NCI-H345 treated with DMSO at 0.1 percent for 48 hours (cell line): Measurements from ENCODE around the gene NCOA1.

Experiments used
- DNase-seq: peaks from one replicate; lab custom pipeline; 2025; ENCODE audit not compliant: unreplicated experiment; lab: John Stamatoyannopoulos, UW

The NCOA1 gene

DNA sequence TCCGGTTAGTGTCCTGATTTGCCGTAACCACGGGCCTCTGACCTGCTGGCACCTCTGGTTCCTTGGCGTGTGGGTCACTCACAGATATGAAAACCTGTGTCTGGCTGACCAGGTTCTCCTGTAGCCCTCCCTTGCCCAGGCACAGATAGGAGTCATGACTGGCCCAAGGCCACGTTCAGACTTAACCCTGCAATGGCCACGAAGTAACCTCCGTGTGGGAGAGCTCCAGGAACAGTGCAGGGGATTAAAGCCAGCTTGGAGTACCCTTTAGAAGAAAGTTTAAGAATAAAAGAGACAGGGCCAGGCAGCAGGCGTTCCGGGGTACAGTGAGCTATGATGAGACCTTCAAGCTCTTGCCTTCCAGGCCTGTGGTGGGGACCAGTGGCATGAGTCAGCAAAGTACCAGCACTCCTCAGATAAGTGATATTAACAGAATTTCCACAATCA is 327.7 kb downstream of the NCOA1 start:
- no peak for DNase-seq

DNA sequence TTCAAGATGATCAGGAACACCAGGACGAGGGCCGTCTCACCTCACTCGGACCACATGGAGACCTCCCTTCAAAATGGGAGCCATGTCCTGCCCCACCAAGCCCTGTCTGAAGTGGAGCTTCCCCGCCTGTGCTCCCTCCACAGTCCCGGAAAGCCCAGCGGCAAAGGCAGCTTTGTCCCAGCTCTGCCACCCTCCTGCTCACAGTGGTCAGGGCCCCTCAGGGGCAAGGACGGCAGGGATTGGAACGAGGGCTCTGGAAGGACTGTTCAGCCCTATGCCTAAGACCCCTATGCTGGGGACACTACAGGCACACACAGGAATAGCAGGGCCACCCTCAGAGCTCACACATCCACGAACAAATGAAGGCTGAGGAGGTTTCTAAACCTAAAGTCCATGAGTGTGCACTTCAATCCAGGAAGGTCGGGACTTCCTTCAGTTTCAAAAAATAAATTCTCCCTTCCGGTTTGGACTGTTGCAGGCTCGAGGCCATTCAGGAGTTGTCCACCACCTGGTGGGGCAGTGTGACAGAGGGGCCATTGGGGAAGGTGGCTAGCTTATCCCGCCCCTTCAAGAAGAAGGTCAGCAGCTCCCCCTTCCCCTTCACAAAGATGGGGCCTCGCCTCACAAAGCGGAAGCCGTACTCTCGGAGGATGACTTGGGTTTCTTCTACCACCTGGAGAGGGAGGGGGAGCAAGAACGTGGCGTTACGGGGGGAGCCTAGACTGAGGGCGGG is 328.6 kb downstream of the NCOA1 start:
- DNase-seq = no peak

DNA sequence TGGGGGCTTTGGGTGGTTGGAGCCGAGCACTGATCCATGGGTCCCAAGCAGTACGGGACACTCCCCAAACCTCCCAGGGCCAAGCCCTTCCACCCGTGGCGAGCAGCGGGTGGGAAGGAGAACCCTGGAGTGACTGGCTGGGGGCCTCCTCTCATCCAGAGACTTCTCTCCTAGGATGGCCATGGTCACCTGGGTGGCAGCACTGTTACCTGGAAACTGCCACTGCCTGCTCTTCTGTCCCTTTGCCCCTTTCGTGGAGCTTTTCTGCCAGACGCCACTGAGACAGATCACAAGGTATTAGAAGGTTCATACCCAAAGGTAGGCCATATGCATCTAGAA is 329.1 kb downstream of the NCOA1 start:
- DNase-seq = no peak
